Measurements from ENCODE around the gene IBA57.

DNA sequence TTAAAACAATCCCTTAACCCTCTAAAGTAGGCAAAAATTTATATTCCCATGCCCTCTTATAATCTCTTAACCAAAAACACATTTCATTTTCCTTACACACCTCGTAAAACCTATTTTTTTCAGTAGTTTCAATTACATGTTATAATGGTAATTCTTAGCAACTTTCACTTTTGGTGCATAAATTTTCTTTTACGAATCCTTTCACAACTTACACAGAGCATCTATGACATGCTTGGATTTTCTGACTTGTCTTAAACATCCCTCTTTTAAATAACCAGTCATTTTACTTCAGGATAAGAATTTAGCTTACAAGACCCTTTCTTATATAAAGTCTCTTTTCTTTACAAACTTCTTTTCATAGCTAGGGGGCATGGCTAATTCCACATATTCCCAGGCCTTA, 47.6 kb upstream of the IBA57 start:
- TF ChIP-seq POLR2A (IDR thresholded peaks at IDR 0.05; ENCODE audit: low read depth, low read length) (no peak), SPI1 (IDR thresholded peaks at IDR 0.05; ENCODE audit: low read depth, low read length) (no peak), POLR2AphosphoS5 (IDR thresholded peaks at IDR 0.05; ENCODE audit: low read depth, low read length) (no peak), TAF1 (IDR thresholded peaks at IDR 0.05; ENCODE audit: low read depth, low read length) (no peak), POU2F2 (IDR thresholded peaks at IDR 0.05; ENCODE audit: low read depth, low read length) (no peak)

Measured in GM12891 (cell line).